B cell (primary cell): ENCODE data around the gene IGFL4. TPM values are rescaled to one million over a fixed set of nuclear protein-coding genes. Genes with fewer than 3 reads are reported as not detected.

Experiments used
- ATAC-seq: fragments of 200-7000 bp; cut with Tn5 transposase; one replicate; pipeline ENCODE4 v1.10.0; 2021; ENCODE audit warnings: low read depth, mild to moderate bottlenecking, moderate number of reproducible peaks, moderate library complexity
- CTCF ChIA-PET: fragments of 350-600 bp; sonication (Branson Sonifier 250); formaldehyde crosslinking; loops from one replicate; lab custom pipeline; 2021; ENCODE audit warnings: antibody characterized with exemption, inconsistent platforms; lab: Charles Lee
- POLR2A ChIA-PET: fragments of 350-600 bp; sonication (Branson Sonifier 250); formaldehyde crosslinking; loops from one replicate; lab custom pipeline; 2021; ENCODE audit warnings: antibody characterized with exemption; lab: Charles Lee
- DNase-seq: peaks from one replicate; pipeline ENCODE4 v3.0.0; 2013
- H2AFZ ChIP-seq: 2 replicates; pipeline ENCODE4 v1.6.1; 2012; ENCODE audit warnings: mild to moderate bottlenecking, low read depth, low read length; ENCODE audit not compliant: insufficient read depth, poor library complexity, severe bottlenecking
- H3K27ac ChIP-seq, 2 donors: 1 replicate in 1 of 2; 2 replicates in 1 of 2; pipeline ENCODE4 v1.5.1; 2012 to 2013; ENCODE audit warnings: low read length in 2 of 2, mild to moderate bottlenecking in 2 of 2, moderate library complexity in 1 of 2
- H3K27me3 ChIP-seq, 4 experiments: fragments of 200-600 bp in 1 of 4; sonication (generic) in 1 of 4; replicated peaks in 1 of 4; 1 replicate in 2 of 4; 2 replicates in 2 of 4; pipeline versions ENCODE4 v1.6.1 to v1.7.0; 2013 to 2016; ENCODE audit warnings: low read length in 3 of 4, mild to moderate bottlenecking in 2 of 4, mixed read lengths in 1 of 4, moderate library complexity in 1 of 4; ENCODE audit not compliant: insufficient read depth in 4 of 4, control insufficient read depth in 3 of 4; ENCODE audit errors: control extremely low read depth in 1 of 4
- H3K36me3 ChIP-seq, 2 experiments: replicated peaks in 1 of 2; 1 replicate in 1 of 2; 2 replicates in 1 of 2; pipeline versions ENCODE4 v1.6.1 to v1.7.1; 2013; ENCODE audit warnings: low read length in 1 of 2; ENCODE audit not compliant: insufficient read depth in 2 of 2, control insufficient read depth in 1 of 2; ENCODE audit errors: control extremely low read depth in 1 of 2, extremely low read depth in 1 of 2
- H3K4me1 ChIP-seq, 2 donors: fragments of 200-600 bp in 1 of 2; sonication (generic) in 1 of 2; 1 replicate in 1 of 2; 2 replicates in 1 of 2; pipeline versions ENCODE4 v1.5.1 to v1.6.1; 2013 to 2017; ENCODE audit warnings: low read length in 2 of 2; ENCODE audit not compliant: control insufficient read depth in 2 of 2, insufficient read depth in 2 of 2
- H3K4me2 ChIP-seq: replicated peaks from 2 replicates; pipeline ENCODE3; 2012; ENCODE audit warnings: mild to moderate bottlenecking, low read depth, low read length; ENCODE audit not compliant: poor library complexity, severe bottlenecking
- H3K4me3 ChIP-seq, 5 experiments: fragments of 200-600 bp in 1 of 5; sonication (generic) in 1 of 5; 1 replicate in 3 of 5; 2 replicates in 2 of 5; pipeline versions ENCODE4 v1.5.1 to v1.7.0; 2011 to 2016; ENCODE audit warnings: low read length in 4 of 5, mild to moderate bottlenecking in 4 of 5, low read depth in 2 of 5, control low read depth in 1 of 5, moderate library complexity in 1 of 5; ENCODE audit not compliant: insufficient read depth in 1 of 5; ENCODE audit errors: control extremely low read depth in 1 of 5, extremely low read depth in 1 of 5
- H3K79me2 ChIP-seq: fragments of 200-600 bp; sonication (generic); one replicate; pipeline ENCODE4 v1.6.0; 2016; ENCODE audit warnings: low read length; ENCODE audit not compliant: control insufficient read depth, insufficient read depth
- H3K9ac ChIP-seq: fragments of 200-600 bp; sonication (generic); 2 replicates; pipeline ENCODE4 v1.6.1; 2017; ENCODE audit warnings: mild to moderate bottlenecking, low read length, moderate library complexity
- H3K9me3 ChIP-seq, 3 donors: one replicate each; pipeline versions ENCODE4 v1.6.1 to v1.7.1; 2013; ENCODE audit warnings: low read length in 2 of 3; ENCODE audit not compliant: control insufficient read depth in 2 of 3, insufficient read depth in 1 of 3; ENCODE audit errors: control extremely low read depth in 1 of 3
- H4K20me1 ChIP-seq: 2 replicates; pipeline ENCODE4 v1.6.0; 2012; ENCODE audit warnings: mild to moderate bottlenecking, low read length; ENCODE audit not compliant: insufficient read depth, control insufficient read depth, poor library complexity, severe bottlenecking
- H3K27ac Mint-ChIP-seq: one replicate; pipeline ENCODE4 v1.8.0; 2021; ENCODE audit warnings: mixed read lengths
- H3K27me3 Mint-ChIP-seq: one replicate; pipeline ENCODE4 v1.8.0; 2021; ENCODE audit warnings: mixed read lengths
- H3K4me1 Mint-ChIP-seq: one replicate; pipeline ENCODE4 v1.8.0; 2021; ENCODE audit warnings: mixed read lengths
- H3K4me3 Mint-ChIP-seq: one replicate; pipeline ENCODE4 v1.8.0; 2021; ENCODE audit warnings: mixed read lengths
- H3K9me3 Mint-ChIP-seq: one replicate; pipeline ENCODE4 v1.8.0; 2022; ENCODE audit warnings: mixed read lengths; ENCODE audit not compliant: insufficient read depth
- CTCF ChIP-seq: fragments of 200-600 bp; IDR thresholded peaks from one replicate; pipeline ENCODE4 v1.8.0; 2022; ENCODE audit warnings: antibody characterized with exemption, mild to moderate bottlenecking
- EZH2 ChIP-seq: IDR thresholded peaks from 2 replicates; pipeline ENCODE4 v1.6.1; 2012; ENCODE audit warnings: borderline replicate concordance, low read depth, mild to moderate bottlenecking, moderate library complexity, low read length; ENCODE audit not compliant: insufficient read depth, poor library complexity, severe bottlenecking
- WGBS: methylation state at CpG from one replicate; pipeline ENCODE4 v1.1.5; 2013; ENCODE audit warnings: missing lambda C conversion rate; ENCODE audit not compliant: insufficient coverage; 5-methylcytosine and 5-hydroxymethylcytosine counted together
- intact Hi-C: fragments of 100-400 bp; cut with micrococcal nuclease; formaldehyde crosslinking; loops from one replicate; pipeline ENCODE4 v1.10.0; 2022
- polyA plus RNA-seq: library from polyadenylated mRNA; depleted of rRNA; stranded (reverse); fragments of >200 nt; gene quantifications from 2 replicates; pipeline ENCODE4 v1.2.3, GENCODE V29; 2012
- total RNA-seq, 2 donors: library from RNA; stranded (reverse); fragments of 120-200 nt in 1 of 2; gene quantifications; 1 replicate in 1 of 2; 2 replicates in 1 of 2; pipeline versions ENCODE4 v1.2.3 to v1.2.4, GENCODE V29; 2013 to 2022

The IGFL4 gene
- total and polyA plus RNA-seq, 2 donors (not counting 1 experiment from before 2014, with no cell fraction given): not detected

- H3K9me3 ChIP-seq: peaks cover 3 to 22% (median 6%) of the 10 kb centered on the region in 3 donors
- intact Hi-C loops: no loop called here
- CTCF ChIA-PET: no interaction called here
- H3K27me3 Mint-ChIP-seq: peaks cover 79% of the 10 kb centered on the region
- H3K27me3 ChIP-seq: peaks cover 3 to 53% (median 47%) of the 10 kb centered on the region in 4 experiments
- H3K79me2 ChIP-seq: no peaks in the 10 kb centered on the region
- no peak overlapping the region for H3K9ac ChIP-seq
- TF ChIP-seq CTCF (no peak), EZH2 (no peak)
- ATAC-seq (no peak), DNase-seq (no peak)
- H3K9me3 Mint-ChIP-seq: no peaks in the 10 kb centered on the region
- peaks cover 4 to 7% of the 10 kb centered on the region in 2 donors for H3K4me1 ChIP-seq
- H3K27ac Mint-ChIP-seq: no peak overlapping the region
- no peak overlapping the region for H3K4me2 ChIP-seq
- no peak overlapping the region for H3K27ac ChIP-seq
- no CpG with 5 or more reads among the region's 6 CpGs for WGBS
- no peak overlapping the region for H2AFZ ChIP-seq
- no peaks in the 10 kb centered on the region for H3K36me3 ChIP-seq
- no peaks in the 10 kb centered on the region for H3K4me1 Mint-ChIP-seq
- POLR2A ChIA-PET: no interaction called here
- no peak overlapping the region for H3K4me3 Mint-ChIP-seq
- H3K4me3 ChIP-seq: no peak overlapping the region
- no peaks in the 10 kb centered on the region for H4K20me1 ChIP-seq
Measured at GRCh38 chr19:46077815-46078167, 37.0 kb upstream of the IGFL4 start.

- H3K4me2 ChIP-seq: no peak overlapping the region
- peaks cover 4 to 7% of the 10 kb centered on the region in 2 donors for H3K4me1 ChIP-seq
- DNase-seq: peak; percentile 19
- TF ChIP-seq EZH2 (no peak), CTCF (peak; percentile 10)
- H3K9ac ChIP-seq: no peak overlapping the region
- 10% methylated on average over 47 of the region's 50 CpGs for WGBS
- no peak overlapping the region for H3K4me3 ChIP-seq
- no peaks in the 10 kb centered on the region for H4K20me1 ChIP-seq
- ChIA-PET CTCF (no interaction called here), POLR2A (no interaction called here)
- no peaks in the 10 kb centered on the region for H3K36me3 ChIP-seq
- no peak overlapping the region for H3K4me3 Mint-ChIP-seq
- H3K27ac Mint-ChIP-seq: no peak overlapping the region
- peaks cover 3 to 22% (median 6%) of the 10 kb centered on the region in 3 donors for H3K9me3 ChIP-seq
- no peak overlapping the region for H2AFZ ChIP-seq
- intact Hi-C loops: no loop called here
- no peak overlapping the region for H3K27ac ChIP-seq
- peaks cover 3 to 53% (median 47%) of the 10 kb centered on the region in 4 experiments for H3K27me3 ChIP-seq
- H3K79me2 ChIP-seq: no peaks in the 10 kb centered on the region
- no peaks in the 10 kb centered on the region for H3K9me3 Mint-ChIP-seq
- H3K27me3 Mint-ChIP-seq: peaks cover 79% of the 10 kb centered on the region
- ATAC-seq: no peak
- no peaks in the 10 kb centered on the region for H3K4me1 Mint-ChIP-seq
Measured at GRCh38 chr19:46076951-46077814, 36.4 kb upstream of the IGFL4 start.
